Lower lobe of right lung (tissue), 2 donors: ENCODE data around the gene HDLBP. TPM values are rescaled to one million over a fixed set of nuclear protein-coding genes. Genes with fewer than 3 reads are reported as not detected.

Source experiments
- ATAC-seq, 2 donors: fragments of 200-7000 bp; cut with Tn5 transposase; one replicate each; pipeline ENCODE4 v1.9.1; 2020 to 2022; ENCODE audit warnings: mild to moderate bottlenecking in 2 of 2, moderate library complexity in 2 of 2
- DNase-seq: peaks from one replicate; pipeline ENCODE4 v3.0.0-alpha.2; 2020
- H3K27ac ChIP-seq: fragments of 200-600 bp; one replicate; pipeline ENCODE4 v1.8.0; 2022
- H3K27me3 ChIP-seq: fragments of 200-600 bp; one replicate; pipeline ENCODE4 v1.8.0; 2022; ENCODE audit warnings: low read depth
- H3K36me3 ChIP-seq: fragments of 200-600 bp; one replicate; pipeline ENCODE4 v1.8.0; 2022; ENCODE audit warnings: mild to moderate bottlenecking
- H3K4me1 ChIP-seq: fragments of 200-600 bp; one replicate; pipeline ENCODE4 v1.8.0; 2022
- H3K4me3 ChIP-seq: fragments of 200-600 bp; one replicate; pipeline ENCODE4 v1.8.0; 2022; ENCODE audit warnings: mild to moderate bottlenecking
- H3K9me3 ChIP-seq: fragments of 200-600 bp; one replicate; pipeline ENCODE4 v1.8.0; 2022
- CTCF ChIP-seq: fragments of 200-600 bp; IDR thresholded peaks from one replicate; pipeline ENCODE4 v1.8.0; 2022; ENCODE audit warnings: antibody characterized with exemption, mild to moderate bottlenecking
- intact Hi-C: fragments of 100-400 bp; cut with DNase I; formaldehyde crosslinking; loops from one replicate; pipeline ENCODE4 v1.11.0; 2022
- total RNA-seq: library from RNA; stranded (reverse); fragmentation: NEBNext Ultra II Directional; extraction: Animal tissue kit (Norgen Biotek cat#: 25700); gene quantifications from one replicate; pipeline ENCODE4 v1.2.1, GENCODE V29; 2021
- donor health status: DM: no; HTN: yes; CAD: no; lungs with severe emphysema.

HDLBP gene
- total RNA-seq, 1 donor from 2014 or later, result 387 TPM

GRCh38 chr2:241229563-241230401 lies 85.7 kb downstream of the HDLBP start:
- Histone ChIP-seq H3K4me3 (no peak overlapping the region), H3K36me3 (peaks cover 100% of the 10 kb centered on the region), H3K27me3 (no peaks in the 10 kb centered on the region), H3K27ac (no peak overlapping the region), H3K9me3 (no peaks in the 10 kb centered on the region), H3K4me1 (no peaks in the 10 kb centered on the region)
- ATAC-seq (no peak), DNase-seq (peak; percentile 18)
- no peak for TF ChIP-seq CTCF
- intact Hi-C loops, result no loop called here

GRCh38 chr2:241228860-241229516 lies 86.5 kb downstream of the HDLBP start:
- no peak overlapping the region for H3K4me3 ChIP-seq
- TF ChIP-seq CTCF, result no peak
- no peaks in the 10 kb centered on the region for H3K27me3 ChIP-seq
- DNase-seq (peak; percentile 26), ATAC-seq (no peak)
- no peaks in the 10 kb centered on the region for H3K9me3 ChIP-seq
- intact Hi-C loops, result no loop called here
- H3K27ac ChIP-seq, result no peak overlapping the region
- peaks cover 92% of the 10 kb centered on the region for H3K36me3 ChIP-seq
- H3K4me1 ChIP-seq, result no peaks in the 10 kb centered on the region

- no peak overlapping the region for H3K27ac ChIP-seq
- DNase-seq, result peak; percentile 41
- H3K4me1 ChIP-seq, result no peaks in the 10 kb centered on the region
- no peak for ATAC-seq
- no peaks in the 10 kb centered on the region for H3K27me3 ChIP-seq
- H3K9me3 ChIP-seq, result no peaks in the 10 kb centered on the region
- intact Hi-C loops, result no loop called here
- TF ChIP-seq CTCF, result no peak
- H3K4me3 ChIP-seq, result no peak overlapping the region
- H3K36me3 ChIP-seq, result peaks cover 85% of the 10 kb centered on the region
Observed at GRCh38 chr2:241228081-241228859, 87.2 kb downstream of the HDLBP start.

GRCh38 chr2:241227594-241227993 lies 87.9 kb downstream of the HDLBP start:
- Histone ChIP-seq H3K9me3 (no peaks in the 10 kb centered on the region), H3K27me3 (no peaks in the 10 kb centered on the region), H3K4me3 (no peak overlapping the region), H3K4me1 (no peaks in the 10 kb centered on the region), H3K36me3 (peaks cover 78% of the 10 kb centered on the region), H3K27ac (no peak overlapping the region)
- intact Hi-C loops, result no loop called here
- ATAC-seq (no peak), DNase-seq (peak; percentile 17)
- no peak for TF ChIP-seq CTCF

GRCh38 chr2:241226723-241227572 lies 88.5 kb downstream of the HDLBP start:
- TF ChIP-seq CTCF, result no peak
- Histone ChIP-seq H3K36me3 (peaks cover 71% of the 10 kb centered on the region), H3K27ac (no peak overlapping the region), H3K9me3 (no peaks in the 10 kb centered on the region), H3K4me3 (no peak overlapping the region), H3K4me1 (no peaks in the 10 kb centered on the region), H3K27me3 (no peaks in the 10 kb centered on the region)
- no peak for ATAC-seq
- intact Hi-C loops, result no loop called here
- peak; percentile 39 for DNase-seq
